H1 (cell line): ENCODE results near the gene GTF2A1L. TPM values are rescaled to one million over a fixed set of nuclear protein-coding genes. Genes with fewer than 3 reads are reported as not detected.

Experiments used
- CTCF ChIA-PET: fragments of 300-600 bp; sonication (Branson Sonifier 250); formaldehyde crosslinking; loops from one replicate; lab custom pipeline; 2021; ENCODE audit not compliant: partially characterized antibody; lab: Charles Lee
- POLR2A ChIA-PET: fragments of 300-600 bp; sonication (Branson Sonifier 250); formaldehyde crosslinking; loops from one replicate; lab custom pipeline; 2021; ENCODE audit warnings: inconsistent platforms; ENCODE audit not compliant: partially characterized antibody; lab: Charles Lee
- DNase-seq, 2 experiments: peaks; one replicate each; pipeline versions ENCODE4 v3.0.0 to v3.0.0-alpha.2; 2010 to 2022; ENCODE audit warnings: low spot score in 2 of 2, low read depth in 1 of 2, mixed read lengths in 1 of 2
- FAIRE-seq: peaks from 2 replicates; lab custom pipeline; 2011; peaks lifted over from hg19 to GRCh38; lab: Jason Lieb, UNC
- H2AFZ ChIP-seq: 2 replicates; pipeline ENCODE4 v1.8.1; 2012; ENCODE audit warnings: low read length, inconsistent platforms
- H2AK5ac ChIP-seq: 2 replicates; pipeline ENCODE4 v1.6.1; 2013; ENCODE audit warnings: low read depth, low read length
- H2BK120ac ChIP-seq: replicated peaks from 2 replicates; pipeline ENCODE3; 2013; ENCODE audit warnings: low read depth, low read length, inconsistent platforms
- H2BK12ac ChIP-seq: 2 replicates; pipeline ENCODE4 v1.6.1; 2013; ENCODE audit warnings: low read depth, low read length
- H2BK15ac ChIP-seq: 2 replicates; pipeline ENCODE4 v1.6.1; 2013; ENCODE audit warnings: low read length
- H2BK20ac ChIP-seq: 2 replicates; pipeline ENCODE4 v1.6.1; 2013; ENCODE audit warnings: low read length
- H2BK5ac ChIP-seq: 2 replicates; pipeline ENCODE4 v1.6.1; 2013; ENCODE audit warnings: low read depth, low read length
- H3K14ac ChIP-seq: 2 replicates; pipeline ENCODE4 v1.6.1; 2013; ENCODE audit warnings: inconsistent platforms; ENCODE audit not compliant: insufficient read length
- H3K18ac ChIP-seq: 2 replicates; pipeline ENCODE4 v1.6.1; 2013; ENCODE audit warnings: low read length; ENCODE audit errors: extremely low read depth
- H3K23ac ChIP-seq: 2 replicates; pipeline ENCODE4 v1.6.1; 2013; ENCODE audit warnings: inconsistent platforms; ENCODE audit not compliant: insufficient read length
- H3K23me2 ChIP-seq: 2 replicates; pipeline ENCODE4 v1.6.1; 2013; ENCODE audit warnings: low read depth, low read length
- H3K27ac ChIP-seq: 2 replicates; pipeline ENCODE4 v1.6.1; 2011; ENCODE audit warnings: low read depth, low read length, inconsistent platforms
- H3K27me3 ChIP-seq, 4 experiments: replicated peaks in 1 of 4; 1 replicate in 1 of 4; 2 replicates in 3 of 4; pipeline versions ENCODE4 v1.6.1 to v1.8.1; 2011 to 2013; ENCODE audit warnings: low read length in 3 of 4, mild to moderate bottlenecking in 3 of 4, inconsistent platforms in 2 of 4, mixed read lengths in 2 of 4, moderate library complexity in 1 of 4; ENCODE audit not compliant: control insufficient read depth in 3 of 4, insufficient read depth in 3 of 4; ENCODE audit errors: extremely low read depth in 1 of 4
- H3K36me3 ChIP-seq, 4 experiments: 2 replicates each; pipeline versions ENCODE4 v1.6.1 to v1.8.1; 2011 to 2013; ENCODE audit warnings: mild to moderate bottlenecking in 4 of 4, low read length in 3 of 4, moderate library complexity in 2 of 4, control low read depth in 1 of 4, inconsistent platforms in 1 of 4; ENCODE audit not compliant: insufficient read depth in 4 of 4, control insufficient read depth in 2 of 4
- H3K4ac ChIP-seq: replicated peaks from 2 replicates; pipeline ENCODE3; 2013; ENCODE audit warnings: low read length, low read depth, mixed read lengths, inconsistent platforms; ENCODE audit not compliant: insufficient read length
- H3K4me1 ChIP-seq, 4 experiments: replicated peaks in 1 of 4; 1 replicate in 1 of 4; 2 replicates in 3 of 4; pipeline versions ENCODE4 v1.6.1 to v1.8.1; 2011 to 2013; ENCODE audit warnings: low read length in 3 of 4, inconsistent platforms in 2 of 4, mixed read lengths in 1 of 4; ENCODE audit not compliant: insufficient read depth in 4 of 4, control insufficient read depth in 3 of 4
- H3K4me2 ChIP-seq, 2 experiments: 2 replicates each; pipeline versions ENCODE4 v1.6.1 to v1.8.1; 2011 to 2013; ENCODE audit warnings: low read depth in 2 of 2, low read length in 2 of 2, control low read depth in 1 of 2, inconsistent platforms in 1 of 2, mild to moderate bottlenecking in 1 of 2; ENCODE audit not compliant: insufficient read depth in 1 of 2
- H3K4me3 ChIP-seq, 4 experiments: fragments of 200-600, 300-600 bp in 1 of 4; sonication (generic), shearing (Covaris generic), sonication (Bioruptor Twin) in 1 of 4; 2 replicates each; pipeline versions ENCODE4 v1.5.1 to v1.8.1; 2011 to 2016; ENCODE audit warnings: low read length in 4 of 4, low read depth in 3 of 4, control low read depth in 2 of 4, inconsistent platforms in 2 of 4, mild to moderate bottlenecking in 2 of 4, mixed read lengths in 1 of 4, moderate library complexity in 1 of 4; ENCODE audit not compliant: insufficient read depth in 2 of 4; ENCODE audit errors: extremely low read depth in 1 of 4
- H3K56ac ChIP-seq: replicated peaks from 2 replicates; pipeline ENCODE3; 2013; ENCODE audit warnings: low read depth, mild to moderate bottlenecking, mixed read lengths, low read length, inconsistent platforms; ENCODE audit not compliant: insufficient read length
- H3K79me1 ChIP-seq: 2 replicates; pipeline ENCODE4 v1.6.1; 2013; ENCODE audit warnings: low read depth, low read length, control low read depth
- H3K79me2 ChIP-seq, 2 experiments: 2 replicates each; pipeline versions ENCODE4 v1.6.1 to v1.8.1; 2012 to 2013; ENCODE audit warnings: low read length in 2 of 2, mild to moderate bottlenecking in 2 of 2, inconsistent platforms in 1 of 2; ENCODE audit not compliant: insufficient read depth in 2 of 2, control insufficient read depth in 1 of 2
- H3K9ac ChIP-seq, 4 experiments: replicated peaks in 1 of 4; 1 replicate in 1 of 4; 2 replicates in 3 of 4; pipeline versions ENCODE4 v1.6.1 to v1.8.1; 2011 to 2013; ENCODE audit warnings: low read depth in 3 of 4, low read length in 3 of 4, control low read depth in 2 of 4, mild to moderate bottlenecking in 2 of 4, moderate library complexity in 2 of 4, inconsistent platforms in 1 of 4; ENCODE audit errors: extremely low read depth in 1 of 4
- H3K9me3 ChIP-seq, 2 experiments: 2 replicates each; pipeline versions ENCODE4 v1.6.1 to v1.8.1; 2012 to 2013; ENCODE audit warnings: mild to moderate bottlenecking in 2 of 2, moderate library complexity in 2 of 2, control low read depth in 1 of 2, inconsistent platforms in 1 of 2, low read depth in 1 of 2, low read length in 1 of 2, mixed read lengths in 1 of 2; ENCODE audit not compliant: insufficient read depth in 2 of 2
- H4K20me1 ChIP-seq, 2 experiments: replicated peaks in 1 of 2; 2 replicates each; pipeline versions ENCODE3 to v1.8.1; 2011 to 2013; ENCODE audit warnings: inconsistent platforms in 2 of 2, low read length in 2 of 2, mild to moderate bottlenecking in 1 of 2; ENCODE audit not compliant: insufficient read depth in 2 of 2, control insufficient read depth in 1 of 2
- H4K5ac ChIP-seq: 2 replicates; pipeline ENCODE4 v1.6.1; 2013; ENCODE audit warnings: low read length, low read depth, mixed read lengths, inconsistent platforms; ENCODE audit not compliant: insufficient read length
- H4K8ac ChIP-seq: 2 replicates; pipeline ENCODE4 v1.8.0; 2013; ENCODE audit warnings: mild to moderate bottlenecking, moderate library complexity, low read length, inconsistent platforms; ENCODE audit not compliant: insufficient read depth; ENCODE audit errors: extremely low read depth
- H4K91ac ChIP-seq: replicated peaks from 2 replicates; pipeline ENCODE3; 2013; ENCODE audit warnings: low read length, mixed read lengths, inconsistent platforms; ENCODE audit not compliant: insufficient read length
- CEBPB ChIP-seq: IDR thresholded peaks from 2 replicates; pipeline ENCODE4 v1.6.1; 2012; ENCODE audit warnings: low read depth, low read length
- CHD1 ChIP-seq: IDR thresholded peaks from 2 replicates; pipeline ENCODE4 v1.6.1; 2012; ENCODE audit warnings: low read depth, low read length, improper control_type of control experiment
- EZH2 ChIP-seq: fragments of 200-600 bp; sonication (generic); IDR thresholded peaks from 2 replicates; pipeline ENCODE4 v1.7.1; 2012; ENCODE audit warnings: low read depth, mild to moderate bottlenecking, moderate library complexity, low read length, inconsistent platforms; ENCODE audit not compliant: severe bottlenecking
- NRF1 ChIP-seq: IDR thresholded peaks from 2 replicates; pipeline ENCODE4 v1.6.1; 2011; ENCODE audit warnings: mild to moderate bottlenecking, low read depth, low read length, improper control_type of control experiment
- PHF8 ChIP-seq: fragments of 200-600 bp; sonication (generic); conservative IDR thresholded peaks from 2 replicates; pipeline ENCODE4 v1.7.1; 2012; ENCODE audit warnings: low read depth, mild to moderate bottlenecking, inconsistent platforms, low read length, moderate library complexity
- RAD21 ChIP-seq, 2 experiments: IDR thresholded peaks in 1 of 2; conservative IDR thresholded peaks in 1 of 2; 2 replicates each; pipeline ENCODE4 v1.6.1; 2011; ENCODE audit warnings: low read depth in 2 of 2, low read length in 2 of 2, improper control_type of control experiment in 1 of 2, inconsistent platforms in 1 of 2, mild to moderate bottlenecking in 1 of 2, moderate library complexity in 1 of 2
- RBBP5 ChIP-seq: IDR thresholded peaks from 2 replicates; pipeline ENCODE4 v1.7.1; 2012; ENCODE audit warnings: low read depth, mild to moderate bottlenecking, inconsistent platforms, low read length, moderate library complexity, borderline replicate concordance
- SAP30 ChIP-seq: fragments of 300-600 bp; sonication (generic); IDR thresholded peaks from 2 replicates; pipeline ENCODE4 v1.7.1; 2012; ENCODE audit warnings: low read length, moderate library complexity, mild to moderate bottlenecking, inconsistent platforms; ENCODE audit not compliant: insufficient read depth, insufficient replicate concordance
- SP2 ChIP-seq: IDR thresholded peaks from 2 replicates; pipeline ENCODE4 v1.6.1; 2012; ENCODE audit warnings: mild to moderate bottlenecking, low read length, inconsistent platforms
- SP4 ChIP-seq: IDR thresholded peaks from 2 replicates; pipeline ENCODE4 v1.6.1; 2012; ENCODE audit warnings: low read length, inconsistent platforms
- ZNF274 ChIP-seq: IDR thresholded peaks from 2 replicates; pipeline ENCODE4 v1.7.0; 2012; ENCODE audit warnings: low read length, borderline replicate concordance; ENCODE audit errors: extremely low read depth
- WGBS, 2 experiments: shearing (Covaris generic) in 1 of 2; methylation state at CpG; one replicate each; pipeline versions ENCODE4 v1.1.6 to v1.1.7; 2013 to 2015; ENCODE audit warnings: low lambda C conversion rate in 2 of 2, mixed read lengths in 2 of 2, inconsistent platforms in 1 of 2, low coverage in 1 of 2, missing lambda C conversion rate in 1 of 2; ENCODE audit not compliant: insufficient replicate concordance in 2 of 2, insufficient coverage in 1 of 2, insufficient read length in 1 of 2; ENCODE audit errors: extremely low coverage in 1 of 2, missing lambda C conversion rate in 1 of 2; 5-methylcytosine and 5-hydroxymethylcytosine counted together
- polyA plus RNA-seq, 7 experiments: library from polyadenylated mRNA; depleted of rRNA in 3 of 7; stranded (reverse) in 5 of 7; unstranded in 2 of 7; fragments of >200 nt in 5 of 7; fragments of 200-250 nt in 2 of 7; gene quantifications; 1 replicate in 5 of 7; 2 replicates in 1 of 7; 4 replicates in 1 of 7; pipeline versions ENCODE4 v1.2.1 to v1.2.3, GENCODE V29; 2011 to 2013; ENCODE audit warnings: missing spikeins in 2 of 7, mixed read lengths in 2 of 7
- total RNA-seq: library from RNA; stranded (reverse); fragmentation: NEBNext Ultra II Directional; extraction: Animal tissue kit (Norgen Biotek cat#: 25700); gene quantifications from 2 replicates; pipeline ENCODE4 v1.2.1, GENCODE V29; 2021
- TF ChIP-seq, protein P1 (sequence below): IDR thresholded peaks from 2 replicates; pipeline ENCODE4 v1.6.1; 2011; ENCODE audit warnings: low read depth, mild to moderate bottlenecking, low read length; ENCODE audit not compliant: insufficient read depth
- TF ChIP-seq, protein P2 (sequence below): IDR thresholded peaks from 2 replicates; pipeline ENCODE4 v1.6.1; 2012; ENCODE audit warnings: inconsistent platforms

Gene GTF2A1L
- total and polyA plus RNA-seq, 2 of the 8 experiments (the other 6 are each of a cell fraction or from before 2014, with no cell fraction given), result 0.18 TPM; not detected in 1

DNA sequence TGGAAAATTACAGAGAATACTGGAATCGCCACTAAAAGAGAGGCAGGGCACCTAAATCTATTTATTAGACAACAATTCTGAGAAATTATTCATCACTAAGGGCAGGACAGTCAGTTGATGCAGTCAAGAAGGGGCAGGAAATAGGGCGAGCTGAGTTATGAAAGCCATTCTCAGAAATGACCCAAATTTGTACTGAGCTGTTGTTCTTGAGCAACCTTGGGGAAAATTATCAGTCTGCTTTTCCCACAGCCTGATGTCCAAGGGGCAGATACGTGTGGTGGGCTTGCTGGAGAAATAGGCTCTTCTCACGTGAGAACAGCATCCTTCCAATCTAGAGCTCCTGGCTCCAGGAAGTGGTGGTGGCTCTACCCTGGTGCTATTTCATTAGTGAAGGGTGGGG lies 49.1 kb upstream of the GTF2A1L start:
- no peak overlapping the region for H3K27ac ChIP-seq
- H3K14ac ChIP-seq, result no peak overlapping the region
- no peak for DNase-seq
- TF ChIP-seq ZNF274, result no peak
- no peak for TF ChIP-seq NRF1
- TF ChIP-seq, protein P1, sequence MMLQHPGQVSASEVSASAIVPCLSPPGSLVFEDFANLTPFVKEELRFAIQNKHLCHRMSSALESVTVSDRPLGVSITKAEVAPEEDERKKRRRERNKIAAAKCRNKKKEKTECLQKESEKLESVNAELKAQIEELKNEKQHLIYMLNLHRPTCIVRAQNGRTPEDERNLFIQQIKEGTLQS, result no peak
- no peak for TF ChIP-seq RBBP5
- TF ChIP-seq, protein P2, sequence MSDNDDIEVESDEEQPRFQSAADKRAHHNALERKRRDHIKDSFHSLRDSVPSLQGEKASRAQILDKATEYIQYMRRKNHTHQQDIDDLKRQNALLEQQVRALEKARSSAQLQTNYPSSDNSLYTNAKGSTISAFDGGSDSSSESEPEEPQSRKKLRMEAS, result no peak
- TF ChIP-seq EZH2, result no peak
- no peak for TF ChIP-seq RAD21 (IDR thresholded peaks at IDR 0.05 in 1 of 2, conservative IDR thresholded peaks at IDR 0.05 in 1 of 2; ENCODE audit: low read depth in 2 of 2, low read length in 2 of 2)
- no peak for TF ChIP-seq SAP30
- no peak for TF ChIP-seq CHD1
- no peak for TF ChIP-seq SP2
- TF ChIP-seq SP4, result no peak
- no peak for TF ChIP-seq CEBPB
- TF ChIP-seq PHF8, result no peak

More for the DNA sequence above, 49.1 kb upstream of the GTF2A1L start:
- Histone ChIP-seq H3K23ac (no peak overlapping the region), H3K27me3 (no peaks in the 10 kb centered on the region), H3K9ac (no peak overlapping the region), H3K18ac (no peak overlapping the region), H3K56ac (no peak overlapping the region), H2BK12ac (no peak overlapping the region), H3K36me3 (no peaks in the 10 kb centered on the region), H3K79me1 (no peaks in the 10 kb centered on the region), H3K4ac (no peak overlapping the region), H4K20me1 (peaks cover 0 to 2% of the 10 kb centered on the region in 2 experiments), H3K4me1 (peaks cover 0 to 2% (median 0%) of the 10 kb centered on the region in 4 experiments; a peak in 1 of 7 replicates), H3K9me3 (no peaks in the 10 kb centered on the region), H3K4me3 (no peak overlapping the region), H2BK15ac (no peak overlapping the region), H2BK120ac (no peak overlapping the region), H4K8ac (no peak overlapping the region), H2BK5ac (no peak overlapping the region), H4K91ac (no peak overlapping the region), H3K4me2 (no peak overlapping the region), H3K23me2 (no peaks in the 10 kb centered on the region), H3K79me2 (no peaks in the 10 kb centered on the region), H2BK20ac (no peak overlapping the region), H4K5ac (no peak overlapping the region), H2AFZ (no peak overlapping the region), H2AK5ac (no peak overlapping the region)
- WGBS, 2 experiments, result 94% methylated on average over 4 of the region's 4 CpGs; no CpG with 5 or more reads in 1 of the 2 experiments
- CTCF ChIA-PET, result interaction anchor here (1.0 to 1.6 kb wide), 5 partner anchors 10 to 78 kb away, joined by 3 to 8 read pairs (median 3); no protein-coding TSS in a partner anchor
- FAIRE-seq, result no peak
- POLR2A ChIA-PET, result no interaction called here
